ENCODE results near the gene LCN6. TPM values are rescaled to one million over a fixed set of nuclear protein-coding genes. Genes with fewer than 3 reads are reported as not detected.

The LCN6 gene
- total and polyA plus RNA-seq, 2 donors (not counting 1 experiment from before 2014, with no cell fraction given) = 0.18 TPM; not detected in 1

DNA sequence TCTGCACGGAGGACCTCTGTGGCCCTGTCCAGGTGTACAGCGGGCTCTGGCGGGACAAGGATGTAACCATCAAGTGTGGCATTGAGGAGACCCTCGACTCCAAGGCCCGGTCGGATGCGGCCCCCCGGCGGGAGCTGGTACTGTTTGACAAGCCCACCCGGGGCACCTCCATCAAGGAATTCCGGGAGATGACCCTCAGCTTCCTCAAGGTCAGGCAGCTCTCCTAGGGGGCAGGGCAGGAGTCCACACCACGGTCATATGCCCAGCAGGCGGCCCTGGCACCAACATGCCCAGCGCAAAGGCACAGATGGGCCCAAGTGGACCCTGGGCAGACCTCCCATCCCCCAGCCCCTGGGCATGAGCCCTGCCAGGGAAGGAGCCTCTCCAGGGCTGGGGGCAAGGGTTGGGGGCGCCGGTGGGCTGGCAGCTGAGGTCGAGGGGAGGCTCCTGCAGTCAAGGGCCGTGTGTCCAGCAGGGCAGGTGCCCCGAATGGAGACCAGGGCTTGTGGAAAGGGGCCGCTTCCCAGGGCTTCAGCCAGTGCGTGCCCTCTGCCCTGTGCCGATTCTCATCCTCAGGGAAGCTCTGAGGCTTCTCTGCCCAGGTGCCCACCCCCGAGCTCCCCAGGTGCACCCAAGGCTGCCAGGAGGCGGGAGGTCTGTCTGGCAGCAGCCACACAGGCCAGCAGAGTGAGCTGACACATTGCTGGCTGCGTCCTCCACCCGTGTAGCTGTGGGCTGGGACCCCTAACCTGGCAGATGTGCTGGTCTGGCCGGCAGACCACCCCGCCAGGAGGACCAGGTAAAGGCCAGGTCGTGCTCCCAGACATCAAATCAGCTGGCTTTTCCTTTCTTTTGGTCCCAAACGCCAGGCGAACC lies 26.0 kb downstream of the LCN6 start:
- 87% methylated on average over 31 of the region's 31 CpGs for WGBS (ENCODE audit: insufficient coverage)
- Histone ChIP-seq H4K20me1 (ENCODE audit: control insufficient read depth, insufficient read depth, low read length, poor library complexity, severe bottlenecking) (peaks cover 72% of the 10 kb centered on the region), H3K36me3 (replicated peaks in 1 of 2; ENCODE audit: control extremely low read depth in 1 of 2, control insufficient read depth in 1 of 2, extremely low read depth in 1 of 2, insufficient read depth in 2 of 2, low read length in 1 of 2) (peaks cover 0 to 51% of the 10 kb centered on the region in 2 experiments), H3K79me2 (ENCODE audit: control insufficient read depth, insufficient read depth, low read length) (peaks cover 30% of the 10 kb centered on the region), H3K4me1 (ENCODE audit: control insufficient read depth in 2 of 2, insufficient read depth in 2 of 2, low read length in 2 of 2) (peaks cover 26 to 46% of the 10 kb centered on the region in 2 donors), H3K27me3 (replicated peaks in 1 of 4; ENCODE audit: control extremely low read depth in 1 of 4, control insufficient read depth in 3 of 4, insufficient read depth in 4 of 4, low read length in 3 of 4) (no peaks in the 10 kb centered on the region), H2AFZ (ENCODE audit: insufficient read depth, low read depth, low read length, poor library complexity, severe bottlenecking) (no peak overlapping the region), H3K9ac (ENCODE audit: low read length) (no peak overlapping the region), H3K4me3 (ENCODE audit: control extremely low read depth in 1 of 5, extremely low read depth in 1 of 5, insufficient read depth in 1 of 5, low read depth in 2 of 5, low read length in 4 of 5) (no peak overlapping the region), H3K9me3 (ENCODE audit: control extremely low read depth in 1 of 3, control insufficient read depth in 2 of 3, insufficient read depth in 1 of 3, low read length in 2 of 3) (no peaks in the 10 kb centered on the region), H3K4me2 (replicated peaks; ENCODE audit: low read depth, low read length, poor library complexity, severe bottlenecking) (no peak overlapping the region), H3K27ac (ENCODE audit: low read length in 2 of 2) (no peak overlapping the region)
- ATAC-seq (ENCODE audit: low read depth) = no peak
- intact Hi-C loops (cut with micrococcal nuclease) = no loop called here
- ChIA-PET POLR2A (interaction anchor here (1.0 to 1.6 kb wide), 2 partner anchors 9 to 35 kb away, joined by 3 to 4 read pairs; partner anchors contain the start of gene AGPAT2), CTCF (no interaction called here)
- no peak for DNase-seq
- TF ChIP-seq, protein P1, sequence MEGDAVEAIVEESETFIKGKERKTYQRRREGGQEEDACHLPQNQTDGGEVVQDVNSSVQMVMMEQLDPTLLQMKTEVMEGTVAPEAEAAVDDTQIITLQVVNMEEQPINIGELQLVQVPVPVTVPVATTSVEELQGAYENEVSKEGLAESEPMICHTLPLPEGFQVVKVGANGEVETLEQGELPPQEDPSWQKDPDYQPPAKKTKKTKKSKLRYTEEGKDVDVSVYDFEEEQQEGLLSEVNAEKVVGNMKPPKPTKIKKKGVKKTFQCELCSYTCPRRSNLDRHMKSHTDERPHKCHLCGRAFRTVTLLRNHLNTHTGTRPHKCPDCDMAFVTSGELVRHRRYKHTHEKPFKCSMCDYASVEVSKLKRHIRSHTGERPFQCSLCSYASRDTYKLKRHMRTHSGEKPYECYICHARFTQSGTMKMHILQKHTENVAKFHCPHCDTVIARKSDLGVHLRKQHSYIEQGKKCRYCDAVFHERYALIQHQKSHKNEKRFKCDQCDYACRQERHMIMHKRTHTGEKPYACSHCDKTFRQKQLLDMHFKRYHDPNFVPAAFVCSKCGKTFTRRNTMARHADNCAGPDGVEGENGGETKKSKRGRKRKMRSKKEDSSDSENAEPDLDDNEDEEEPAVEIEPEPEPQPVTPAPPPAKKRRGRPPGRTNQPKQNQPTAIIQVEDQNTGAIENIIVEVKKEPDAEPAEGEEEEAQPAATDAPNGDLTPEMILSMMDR (IDR thresholded peaks at IDR 0.05) = no peak
- no peak for TF ChIP-seq EZH2 (IDR thresholded peaks at IDR 0.05; ENCODE audit: borderline replicate concordance, insufficient read depth, low read depth, low read length, poor library complexity, severe bottlenecking)
- H3K27me3 Mint-ChIP-seq = no peaks in the 10 kb centered on the region
- no peak overlapping the region for H3K4me3 Mint-ChIP-seq
- no peak overlapping the region for H3K27ac Mint-ChIP-seq
- H3K9me3 Mint-ChIP-seq (ENCODE audit: insufficient read depth) = no peaks in the 10 kb centered on the region
- H3K4me1 Mint-ChIP-seq = peaks cover 44% of the 10 kb centered on the region
